A172 (cell line): Measurements from ENCODE around the gene KCNH6. TPM values are rescaled to one million over a fixed set of nuclear protein-coding genes. Genes with fewer than 3 reads are reported as not detected.

Experiments used
- DNase-seq: peaks from one replicate; pipeline ENCODE4 v3.0.0-alpha.2; 2015; ENCODE audit warnings: low spot score
- total RNA-seq: library from RNA; depleted of rRNA; stranded (reverse); fragments of >200 nt; shearing (Covaris generic); gene quantifications from 2 replicates; pipeline ENCODE4 v1.2.3, GENCODE V29; 2014; rRNA removed

KCNH6 gene, protein sequence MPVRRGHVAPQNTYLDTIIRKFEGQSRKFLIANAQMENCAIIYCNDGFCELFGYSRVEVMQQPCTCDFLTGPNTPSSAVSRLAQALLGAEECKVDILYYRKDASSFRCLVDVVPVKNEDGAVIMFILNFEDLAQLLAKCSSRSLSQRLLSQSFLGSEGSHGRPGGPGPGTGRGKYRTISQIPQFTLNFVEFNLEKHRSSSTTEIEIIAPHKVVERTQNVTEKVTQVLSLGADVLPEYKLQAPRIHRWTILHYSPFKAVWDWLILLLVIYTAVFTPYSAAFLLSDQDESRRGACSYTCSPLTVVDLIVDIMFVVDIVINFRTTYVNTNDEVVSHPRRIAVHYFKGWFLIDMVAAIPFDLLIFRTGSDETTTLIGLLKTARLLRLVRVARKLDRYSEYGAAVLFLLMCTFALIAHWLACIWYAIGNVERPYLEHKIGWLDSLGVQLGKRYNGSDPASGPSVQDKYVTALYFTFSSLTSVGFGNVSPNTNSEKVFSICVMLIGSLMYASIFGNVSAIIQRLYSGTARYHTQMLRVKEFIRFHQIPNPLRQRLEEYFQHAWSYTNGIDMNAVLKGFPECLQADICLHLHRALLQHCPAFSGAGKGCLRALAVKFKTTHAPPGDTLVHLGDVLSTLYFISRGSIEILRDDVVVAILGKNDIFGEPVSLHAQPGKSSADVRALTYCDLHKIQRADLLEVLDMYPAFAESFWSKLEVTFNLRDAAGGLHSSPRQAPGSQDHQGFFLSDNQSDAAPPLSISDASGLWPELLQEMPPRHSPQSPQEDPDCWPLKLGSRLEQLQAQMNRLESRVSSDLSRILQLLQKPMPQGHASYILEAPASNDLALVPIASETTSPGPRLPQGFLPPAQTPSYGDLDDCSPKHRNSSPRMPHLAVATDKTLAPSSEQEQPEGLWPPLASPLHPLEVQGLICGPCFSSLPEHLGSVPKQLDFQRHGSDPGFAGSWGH
- total RNA-seq = not detected in 2 replicates

DNA sequence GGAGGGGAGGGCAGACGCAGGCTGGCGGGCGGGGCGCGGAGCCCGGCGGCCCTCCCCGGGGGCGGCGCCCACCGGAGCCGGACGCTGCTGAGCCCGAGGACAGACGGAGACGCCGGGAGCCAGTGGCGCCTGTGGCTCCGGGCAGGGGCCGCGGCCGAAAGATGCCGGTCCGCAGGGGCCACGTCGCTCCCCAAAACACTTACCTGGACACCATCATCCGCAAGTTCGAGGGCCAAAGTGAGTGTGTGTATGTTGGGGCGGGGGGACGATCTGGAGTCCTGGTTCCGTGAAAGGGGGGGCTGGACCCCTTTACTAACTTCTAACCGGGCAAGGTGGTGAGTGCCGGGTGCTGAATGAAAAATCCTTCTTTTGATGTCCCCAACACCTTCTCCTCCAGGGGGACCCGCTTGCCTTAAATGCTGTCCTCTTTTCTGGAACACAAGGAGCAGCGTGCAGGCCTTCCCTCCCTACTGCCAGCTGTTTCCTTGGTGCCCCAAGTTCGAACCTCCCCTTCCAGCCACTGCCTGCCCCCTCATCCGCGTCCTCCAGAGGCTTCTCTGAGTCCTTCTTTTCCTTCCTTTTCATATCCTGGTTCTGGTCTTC is at the start of gene KCNH6:
KCNH6 (plus strand) TSS at position 106 of the 603 bp plus-strand sequence; CDS start at position 162, 56 bp downstream.
- DNase-seq = no peak

DNA sequence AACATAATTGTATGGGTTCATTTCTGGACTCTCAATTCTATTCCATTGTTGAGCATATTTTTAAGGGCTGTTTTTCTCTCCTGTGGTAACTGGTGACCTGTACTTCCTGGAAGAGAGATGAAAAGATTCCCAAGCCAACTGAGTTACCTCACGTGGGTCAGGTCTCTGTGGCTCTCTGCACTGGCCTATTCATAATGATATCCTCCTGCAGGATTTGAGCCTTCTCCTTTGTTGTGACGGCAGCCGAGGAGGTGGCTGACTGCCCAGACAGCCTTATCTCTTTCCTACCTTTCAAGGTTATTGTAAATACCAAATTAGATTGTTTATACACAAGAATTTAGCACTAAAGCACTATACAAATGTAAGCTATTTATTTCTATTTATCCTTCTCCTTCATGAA is 49.0 kb upstream of the KCNH6 start:
- DNase-seq = peak; percentile 71

DNA sequence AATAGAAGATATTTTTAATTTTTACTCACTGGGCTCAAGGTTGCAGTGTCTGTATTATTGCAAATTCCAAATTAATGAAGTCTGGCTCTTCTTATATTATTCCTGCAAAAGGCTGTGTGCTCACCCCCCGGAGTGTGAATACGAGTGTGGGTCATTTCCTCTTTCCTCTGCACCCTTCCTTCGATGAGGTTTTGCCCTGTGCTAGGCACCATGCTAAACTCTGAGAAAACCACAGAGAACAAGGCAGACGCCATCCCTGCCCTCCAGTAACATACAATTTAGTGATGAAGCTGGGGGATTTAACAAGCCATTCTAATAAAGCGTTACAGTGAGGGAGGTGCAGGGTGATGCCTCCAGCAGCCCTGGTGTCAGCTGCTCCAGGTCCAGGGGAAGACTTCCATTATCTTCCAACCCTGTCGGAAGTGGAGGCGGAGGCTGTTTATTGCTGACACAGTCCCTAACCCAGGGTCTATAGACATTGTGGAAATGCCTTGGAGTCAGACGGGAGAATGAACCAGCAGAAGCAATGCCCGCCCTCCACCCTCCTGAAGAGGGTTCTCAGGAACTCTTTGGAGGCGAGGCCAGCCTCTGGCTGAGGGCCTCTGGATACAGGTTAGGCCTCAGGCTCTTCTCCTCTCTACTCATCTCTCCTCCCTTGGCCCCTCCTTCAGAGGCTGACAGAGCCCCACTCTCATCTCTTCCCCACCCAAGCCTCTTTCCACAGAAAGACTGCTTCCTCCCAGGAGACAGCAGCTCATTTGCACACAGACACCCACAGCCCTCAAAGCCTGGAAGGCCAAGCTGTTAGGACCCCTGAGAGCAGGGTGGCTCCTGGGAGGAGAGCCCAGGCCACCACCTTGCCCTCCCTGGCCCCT is 48.3 kb upstream of the KCNH6 start:
- no peak for DNase-seq

DNA sequence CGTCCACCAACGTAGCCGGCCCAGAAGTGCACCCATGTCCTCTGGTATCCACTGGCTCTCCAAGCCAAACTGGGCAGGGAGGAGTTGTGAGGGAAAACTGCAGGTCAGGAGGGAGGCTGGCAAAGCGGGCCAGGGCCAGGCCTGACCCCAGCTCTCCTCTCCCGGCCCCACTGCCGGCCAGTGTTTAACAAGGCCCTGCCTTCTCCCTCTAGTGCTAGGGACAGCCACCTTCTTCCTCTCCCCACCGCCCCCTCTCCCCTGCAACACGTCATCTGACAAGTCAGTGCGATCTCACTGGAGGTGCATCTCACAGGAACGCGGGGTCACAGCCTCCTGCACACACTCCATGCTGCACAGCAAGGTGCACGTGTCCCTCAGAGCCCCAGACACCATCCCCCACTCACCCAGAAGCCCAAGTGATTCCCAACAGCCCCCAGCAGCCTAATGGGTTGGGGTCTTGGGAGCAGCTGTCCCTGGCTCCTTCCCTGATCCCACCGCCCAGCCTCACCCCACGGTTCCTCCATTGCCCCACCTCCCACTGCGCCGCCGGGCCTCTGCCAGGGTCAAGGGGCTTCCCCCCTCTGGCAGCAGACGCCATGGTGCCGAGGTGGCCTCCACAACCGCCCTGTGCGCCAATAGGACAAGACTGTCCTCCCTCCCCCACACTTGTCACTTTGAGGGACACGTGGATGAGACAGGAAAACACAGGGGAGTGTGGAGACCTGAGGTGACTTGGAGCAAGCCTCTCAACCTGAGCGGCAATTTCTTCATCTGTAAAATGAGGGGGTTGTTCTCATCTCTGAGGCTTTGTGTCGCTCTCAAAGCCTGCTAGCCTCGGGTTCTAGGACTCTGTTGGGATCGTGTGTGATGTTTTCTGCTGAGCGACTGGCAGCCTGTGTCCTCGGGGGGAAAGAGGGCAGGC is 47.4 kb upstream of the KCNH6 start:
- no peak for DNase-seq

DNA sequence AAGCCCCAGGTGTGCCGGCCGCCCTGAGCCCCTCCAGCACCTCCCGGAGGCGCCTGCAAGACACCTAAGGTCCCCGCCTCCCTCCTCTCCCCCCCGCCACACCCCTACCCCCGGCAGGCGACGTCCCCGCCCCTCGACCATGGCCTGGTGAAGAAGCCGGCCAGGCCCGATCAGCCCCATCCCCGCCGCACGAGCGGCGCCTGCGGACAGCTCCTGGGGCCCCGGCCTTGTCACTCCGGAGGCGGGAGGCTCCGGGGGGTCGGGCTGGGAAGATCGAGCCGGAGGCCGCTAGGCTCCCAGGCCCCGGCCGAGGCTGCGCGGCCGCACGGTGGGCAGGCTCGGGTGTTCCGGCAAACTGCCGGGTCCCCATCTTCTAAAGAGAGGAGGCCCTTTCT is 46.7 kb upstream of the KCNH6 start:
- DNase-seq = no peak

DNA sequence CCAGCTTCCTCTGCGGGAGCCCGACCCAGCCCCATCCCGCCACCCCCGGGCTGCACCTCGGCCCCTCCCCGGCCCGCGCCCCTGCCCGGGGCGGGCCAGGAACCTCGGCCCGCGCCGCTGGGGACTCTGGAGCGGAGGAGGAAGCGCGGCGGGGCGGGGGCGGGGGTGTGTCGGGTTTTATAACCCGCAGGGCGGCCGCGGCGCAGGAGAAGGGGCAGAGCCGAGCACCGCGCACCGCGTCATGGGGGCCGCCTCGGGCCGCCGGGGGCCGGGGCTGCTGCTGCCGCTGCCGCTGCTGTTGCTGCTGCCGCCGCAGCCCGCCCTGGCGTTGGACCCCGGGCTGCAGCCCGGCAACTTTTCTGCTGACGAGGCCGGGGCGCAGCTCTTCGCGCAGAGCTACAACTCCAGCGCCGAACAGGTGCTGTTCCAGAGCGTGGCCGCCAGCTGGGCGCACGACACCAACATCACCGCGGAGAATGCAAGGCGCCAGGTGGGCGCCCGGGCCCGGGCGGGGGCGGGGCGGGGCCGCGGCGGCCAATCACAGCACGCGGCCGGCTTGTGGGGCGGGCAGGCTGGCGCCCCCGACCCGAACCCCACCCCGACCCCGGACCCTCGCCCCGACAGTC is 46.2 kb upstream of the KCNH6 start, which contains the start of gene ACE:
ACE (plus strand) TSS at position 208 of the 626 bp plus-strand sequence; CDS start at position 242, 34 bp downstream.
- no peak for DNase-seq

DNA sequence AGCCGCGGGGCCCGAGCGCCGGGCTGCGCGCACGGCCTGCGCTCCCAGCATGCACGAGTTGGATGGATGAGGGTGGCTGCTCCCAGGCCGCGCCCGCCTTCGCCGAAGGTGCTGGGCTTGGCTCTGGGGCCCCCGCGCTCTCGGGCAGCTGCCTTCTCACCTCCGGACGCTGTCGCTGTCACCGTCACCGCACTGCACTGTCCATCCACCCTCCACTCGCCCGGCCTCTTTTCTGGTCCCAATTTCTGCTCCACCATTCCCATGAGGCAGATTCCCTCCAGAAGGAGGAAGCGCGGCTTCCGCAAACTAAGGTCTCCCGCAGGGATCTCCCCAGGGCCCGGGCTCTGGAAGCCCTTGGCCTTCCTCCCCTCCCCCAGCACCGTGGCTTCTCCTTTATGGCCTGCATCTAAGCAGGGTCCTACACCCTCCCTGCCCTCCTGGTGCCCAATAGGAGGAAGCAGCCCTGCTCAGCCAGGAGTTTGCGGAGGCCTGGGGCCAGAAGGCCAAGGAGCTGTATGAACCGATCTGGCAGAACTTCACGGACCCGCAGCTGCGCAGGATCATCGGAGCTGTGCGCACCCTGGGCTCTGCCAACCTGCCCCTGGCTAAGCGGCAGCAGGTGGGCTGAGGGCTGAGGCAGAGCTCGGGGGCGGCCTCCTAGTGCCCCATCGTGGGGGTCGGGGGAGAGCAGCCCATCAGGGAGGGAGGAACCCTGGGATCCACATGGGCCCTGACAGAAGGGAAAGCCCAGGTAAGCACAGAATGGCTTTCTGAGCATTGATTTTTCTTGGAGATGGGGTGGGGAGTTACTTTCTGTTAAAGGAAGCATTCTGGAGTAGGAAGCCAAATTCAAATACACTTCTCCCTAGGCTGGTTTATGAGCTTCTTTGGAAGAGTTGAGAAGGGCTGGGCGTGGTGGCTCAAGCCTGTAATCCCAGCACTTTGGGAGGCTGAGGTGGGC is 45.4 kb upstream of the KCNH6 start:
- no peak for DNase-seq

DNA sequence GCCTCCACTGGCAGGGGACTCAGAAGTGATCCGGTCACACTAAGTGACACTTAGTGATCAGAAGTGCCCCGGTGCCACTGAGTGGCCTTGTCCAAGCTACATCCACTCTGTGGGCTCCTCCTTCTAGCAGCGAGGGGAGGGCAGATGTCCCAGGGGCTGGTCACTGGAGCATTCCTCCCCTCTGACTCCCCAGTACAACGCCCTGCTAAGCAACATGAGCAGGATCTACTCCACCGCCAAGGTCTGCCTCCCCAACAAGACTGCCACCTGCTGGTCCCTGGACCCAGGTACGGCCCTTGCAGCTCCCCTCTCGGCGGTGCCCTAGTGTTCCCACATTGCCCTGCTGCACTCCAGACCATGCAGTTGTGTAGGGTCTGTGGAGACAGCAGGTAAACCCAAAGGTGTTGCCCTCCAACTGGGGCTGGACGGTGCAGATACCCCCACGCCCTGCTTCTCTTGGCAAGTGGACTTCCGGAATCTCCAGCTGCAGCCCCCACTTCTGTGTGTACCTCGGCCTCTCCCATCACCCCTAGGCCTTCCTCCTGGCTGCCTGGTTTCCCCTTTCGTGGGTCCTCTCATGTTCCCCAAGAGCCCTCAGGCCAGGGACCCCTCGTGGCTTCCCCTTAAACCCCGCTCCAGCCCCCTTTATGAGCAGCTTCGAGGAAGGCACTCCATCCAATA is 44.2 kb upstream of the KCNH6 start:
- peak; percentile 96 for DNase-seq

DNA sequence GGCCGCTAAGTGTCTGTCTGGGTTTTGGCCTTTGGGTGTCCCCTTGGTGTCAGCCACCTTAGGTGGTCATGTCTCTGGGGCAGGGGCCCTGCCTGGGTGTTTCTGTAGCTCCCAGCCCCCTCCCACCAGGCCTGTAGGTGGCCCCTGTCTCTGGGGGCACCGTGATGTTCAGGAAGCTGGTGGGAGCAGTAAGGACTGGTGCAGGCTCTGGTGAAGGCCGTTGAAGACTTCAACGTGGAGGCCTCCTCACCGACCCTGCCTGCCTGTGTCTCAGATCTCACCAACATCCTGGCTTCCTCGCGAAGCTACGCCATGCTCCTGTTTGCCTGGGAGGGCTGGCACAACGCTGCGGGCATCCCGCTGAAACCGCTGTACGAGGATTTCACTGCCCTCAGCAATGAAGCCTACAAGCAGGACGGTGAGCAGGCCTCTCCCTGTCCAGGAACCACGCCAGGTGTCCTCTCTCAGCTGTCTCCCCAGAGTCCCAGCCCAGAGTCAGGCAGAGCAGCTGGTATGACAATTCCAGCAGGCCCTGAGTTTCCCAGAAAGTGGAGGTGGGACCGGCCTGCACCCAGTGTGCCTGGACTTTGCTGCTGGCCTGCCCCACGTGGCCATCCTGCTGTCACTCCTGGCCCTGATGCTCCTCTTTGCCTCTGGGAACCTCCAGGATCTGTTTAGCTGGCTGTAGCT is 43.5 kb upstream of the KCNH6 start:
- no peak for DNase-seq

DNA sequence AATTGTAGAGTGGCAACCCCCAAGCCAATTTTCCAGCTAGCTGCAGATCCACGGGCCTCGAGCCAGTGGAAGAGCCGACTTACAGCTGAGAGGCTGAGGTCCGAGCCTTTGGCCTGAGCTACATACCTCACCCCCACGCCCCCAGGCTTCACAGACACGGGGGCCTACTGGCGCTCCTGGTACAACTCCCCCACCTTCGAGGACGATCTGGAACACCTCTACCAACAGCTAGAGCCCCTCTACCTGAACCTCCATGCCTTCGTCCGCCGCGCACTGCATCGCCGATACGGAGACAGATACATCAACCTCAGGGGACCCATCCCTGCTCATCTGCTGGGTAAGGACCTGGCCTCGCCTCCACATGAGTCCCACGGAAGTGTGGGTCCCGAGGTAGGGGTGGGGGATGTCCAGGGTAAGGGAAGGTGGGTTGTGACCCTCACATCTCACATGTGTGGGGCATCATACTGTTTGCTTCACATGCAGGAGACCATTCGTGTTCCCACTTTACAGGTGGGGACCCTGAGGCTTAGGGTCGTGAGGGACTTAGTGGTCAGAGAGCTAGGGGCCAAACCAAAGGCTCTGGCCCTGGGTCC is 42.9 kb upstream of the KCNH6 start:
- DNase-seq = no peak

DNA sequence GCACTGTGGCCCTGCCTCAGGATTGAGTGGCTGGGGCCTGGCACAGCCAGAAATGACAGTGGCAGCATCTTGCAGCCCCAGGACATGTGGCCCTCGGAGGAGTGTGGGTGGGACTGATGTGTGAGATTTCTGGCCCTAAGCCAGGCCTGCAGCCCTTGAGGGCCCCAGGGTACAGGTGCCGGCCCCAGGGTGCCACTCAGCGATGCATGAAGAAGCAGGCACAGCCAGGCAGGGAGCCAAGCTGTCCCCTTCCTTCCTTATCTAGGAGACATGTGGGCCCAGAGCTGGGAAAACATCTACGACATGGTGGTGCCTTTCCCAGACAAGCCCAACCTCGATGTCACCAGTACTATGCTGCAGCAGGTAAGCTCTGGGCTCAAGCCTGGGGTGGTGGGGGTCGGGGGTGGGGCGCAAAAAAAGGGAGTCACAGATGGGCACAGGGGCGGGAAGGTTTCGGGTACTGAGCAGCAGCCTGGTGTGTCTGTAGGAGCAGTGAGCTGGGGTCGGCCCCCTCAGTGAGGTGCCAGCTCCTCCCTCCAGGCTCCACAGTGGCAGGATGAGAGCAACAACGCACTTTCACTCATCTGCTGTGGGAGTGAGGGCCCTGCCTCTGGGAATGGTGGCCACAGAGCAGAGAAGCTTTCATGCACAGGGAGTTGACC is 42.2 kb upstream of the KCNH6 start:
- DNase-seq = no peak

DNA sequence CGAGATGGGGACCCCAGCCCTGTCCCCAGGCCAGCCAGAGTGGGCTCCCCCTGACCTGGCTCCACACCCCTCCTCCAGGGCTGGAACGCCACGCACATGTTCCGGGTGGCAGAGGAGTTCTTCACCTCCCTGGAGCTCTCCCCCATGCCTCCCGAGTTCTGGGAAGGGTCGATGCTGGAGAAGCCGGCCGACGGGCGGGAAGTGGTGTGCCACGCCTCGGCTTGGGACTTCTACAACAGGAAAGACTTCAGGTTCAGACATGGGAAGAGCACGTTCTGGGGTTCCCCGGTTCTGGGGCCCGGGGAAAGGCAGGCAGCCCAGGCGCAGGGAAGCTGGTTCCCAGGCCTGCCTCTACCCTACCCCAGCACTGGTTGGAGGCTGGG is 41.7 kb upstream of the KCNH6 start:
- DNase-seq = no peak

DNA sequence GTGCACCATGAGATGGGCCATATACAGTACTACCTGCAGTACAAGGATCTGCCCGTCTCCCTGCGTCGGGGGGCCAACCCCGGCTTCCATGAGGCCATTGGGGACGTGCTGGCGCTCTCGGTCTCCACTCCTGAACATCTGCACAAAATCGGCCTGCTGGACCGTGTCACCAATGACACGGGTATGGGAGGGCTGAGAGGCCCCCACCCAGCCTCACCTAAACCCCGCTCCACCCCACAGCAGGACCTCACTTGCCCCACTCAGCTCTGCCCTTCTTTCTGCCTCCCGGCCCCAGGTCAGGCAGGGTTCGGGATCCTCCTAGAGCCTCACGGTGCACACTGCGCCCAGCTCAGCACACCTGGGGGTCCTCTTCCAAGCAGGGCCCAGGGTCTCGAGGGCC is 40.6 kb upstream of the KCNH6 start:
- DNase-seq = no peak

DNA sequence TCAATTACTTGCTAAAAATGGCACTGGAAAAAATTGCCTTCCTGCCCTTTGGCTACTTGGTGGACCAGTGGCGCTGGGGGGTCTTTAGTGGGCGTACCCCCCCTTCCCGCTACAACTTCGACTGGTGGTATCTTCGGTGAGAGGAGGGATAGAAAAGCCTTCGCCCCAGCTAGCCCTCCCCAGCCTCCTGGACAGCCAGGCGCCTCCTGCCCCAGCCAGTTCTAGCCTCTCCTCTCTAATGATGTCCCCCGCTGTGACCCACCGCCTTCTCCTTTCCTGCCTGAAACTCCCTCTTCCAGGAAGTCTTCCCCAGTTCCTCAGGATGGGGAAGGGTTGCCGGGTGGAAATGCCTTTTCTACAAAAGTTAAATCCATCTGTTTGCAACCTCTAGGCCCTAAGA is 40.1 kb upstream of the KCNH6 start:
- DNase-seq = no peak

DNA sequence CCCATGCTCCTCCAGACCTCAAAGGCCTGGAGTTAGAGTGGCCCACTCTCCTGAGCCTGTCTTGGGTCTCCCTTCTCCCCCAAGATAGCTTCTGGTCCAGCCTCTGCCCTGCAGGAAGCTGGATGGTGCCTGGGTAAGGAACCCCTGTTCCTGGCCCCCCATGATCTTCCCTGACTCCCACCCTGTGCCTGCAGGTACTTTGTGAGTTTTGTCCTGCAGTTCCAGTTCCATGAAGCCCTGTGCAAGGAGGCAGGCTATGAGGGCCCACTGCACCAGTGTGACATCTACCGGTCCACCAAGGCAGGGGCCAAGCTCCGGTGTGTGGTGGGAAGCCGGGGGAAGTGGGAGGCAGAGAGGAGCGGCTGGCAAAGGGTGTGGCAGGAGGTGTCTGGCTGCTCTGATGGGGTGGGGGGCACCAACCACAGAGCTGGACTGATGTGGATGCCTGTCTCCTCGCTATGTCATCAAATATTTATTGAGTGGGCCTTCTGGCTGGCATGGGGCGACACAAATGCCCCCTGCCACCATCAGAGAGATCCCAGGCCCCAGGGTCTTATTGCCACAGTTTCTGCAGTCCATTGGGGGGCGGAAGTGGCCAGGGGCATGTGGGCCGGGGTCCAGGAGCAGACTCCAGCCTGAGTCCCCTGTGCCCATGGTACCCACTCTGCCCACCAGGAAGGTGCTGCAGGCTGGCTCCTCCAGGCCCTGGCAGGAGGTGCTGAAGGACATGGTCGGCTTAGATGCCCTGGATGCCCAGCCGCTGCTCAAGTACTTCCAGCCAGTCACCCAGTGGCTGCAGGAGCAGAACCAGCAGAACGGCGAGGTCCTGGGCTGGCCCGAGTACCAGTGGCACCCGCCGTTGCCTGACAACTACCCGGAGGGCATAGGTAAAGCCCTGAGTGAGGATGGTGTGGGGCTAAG is 39.2 kb upstream of the KCNH6 start:
- no peak for DNase-seq
